ENCODE data around the gene PCARE. TPM values are rescaled to one million over a fixed set of nuclear protein-coding genes. Genes with fewer than 3 reads are reported as not detected.

PCARE gene
- not detected in 2 replicates for total RNA-seq (2014; rRNA removed; shearing (Covaris generic))
- polyA plus RNA-seq (2016; fragmentation: Nextera tagmentation; extraction: Ambion mirVana) = not detected in 2 replicates
- long read RNA-seq = 0 reads

- ATAC-seq = no peak
- Mint-ChIP-seq H3K36me3 (ENCODE audit: low read depth) (no peaks in the 10 kb centered on the region; the same call in 2 of the 3 replicates), H3K9me3 (peaks cover 5% of the 10 kb centered on the region; the same call in 2 of the 3 replicates), H3K27me3 (ENCODE audit: insufficient read depth, low read depth, poor library complexity) (peaks cover 5% of the 10 kb centered on the region), H3K4me3 (no peak within 1 kb of the TSS), H3K27ac (no peak within 1 kb of the TSS), H3K4me1 (peaks cover 3% of the 10 kb centered on the region; the same call in 1 of the 3 replicates)
- Histone ChIP-seq H3K79me2 (replicated peaks; ENCODE audit: insufficient read depth) (no peaks in the 10 kb centered on the region), H3K36me3 (ENCODE audit: insufficient read depth) (no peaks in the 10 kb centered on the region), H3K4me3 (no peak within 1 kb of the TSS), H3K9me2 (ENCODE audit: insufficient read depth) (no peaks in the 10 kb centered on the region), H3K27ac (ENCODE audit: low read depth) (no peak within 1 kb of the TSS), H4K20me1 (replicated peaks; ENCODE audit: insufficient read depth) (no peaks in the 10 kb centered on the region), H3K4me1 (ENCODE audit: insufficient read depth) (no peaks in the 10 kb centered on the region), H2AFZ (no peak within 1 kb of the TSS), H3K27me3 (ENCODE audit: insufficient read depth) (no peaks in the 10 kb centered on the region), H3K4me2 (no peak within 1 kb of the TSS), H3F3A (replicated peaks; ENCODE audit: low read depth) (no peaks in the 10 kb centered on the region)
- TF ChIP-seq JUNB (IDR thresholded peaks at IDR 0.05; ENCODE audit: unreplicated experiment) (no peak), REST (IDR thresholded peaks at IDR 0.05; ENCODE audit: unreplicated experiment) (no peak), EZH2 (IDR thresholded peaks at IDR 0.05; ENCODE audit: low read depth, unreplicated experiment) (no peak), CREB1 (CRISPR knock-in tag; IDR thresholded peaks at IDR 0.05; ENCODE audit: low read depth) (no peak), ZNF331 (CRISPR knock-in tag; IDR thresholded peaks at IDR 0.05; ENCODE audit: low read depth) (no peak), STAT1 (IDR thresholded peaks at IDR 0.05; ENCODE audit: unreplicated experiment) (no peak), ZNF114 (CRISPR knock-in tag; IDR thresholded peaks at IDR 0.05) (no peak), POLR2AphosphoS5 (IDR thresholded peaks at IDR 0.05; ENCODE audit: low read depth) (no peak), EZH2phosphoT487 (IDR thresholded peaks at IDR 0.05; ENCODE audit: unreplicated experiment) (no peak), CTCF (conservative IDR thresholded peaks at IDR 0.05; ENCODE audit: low read depth in 2 of 2) (no peak), NANOG (IDR thresholded peaks at IDR 0.05; ENCODE audit: borderline replicate concordance) (no peak)
- TF ChIP-seq, protein P1, sequence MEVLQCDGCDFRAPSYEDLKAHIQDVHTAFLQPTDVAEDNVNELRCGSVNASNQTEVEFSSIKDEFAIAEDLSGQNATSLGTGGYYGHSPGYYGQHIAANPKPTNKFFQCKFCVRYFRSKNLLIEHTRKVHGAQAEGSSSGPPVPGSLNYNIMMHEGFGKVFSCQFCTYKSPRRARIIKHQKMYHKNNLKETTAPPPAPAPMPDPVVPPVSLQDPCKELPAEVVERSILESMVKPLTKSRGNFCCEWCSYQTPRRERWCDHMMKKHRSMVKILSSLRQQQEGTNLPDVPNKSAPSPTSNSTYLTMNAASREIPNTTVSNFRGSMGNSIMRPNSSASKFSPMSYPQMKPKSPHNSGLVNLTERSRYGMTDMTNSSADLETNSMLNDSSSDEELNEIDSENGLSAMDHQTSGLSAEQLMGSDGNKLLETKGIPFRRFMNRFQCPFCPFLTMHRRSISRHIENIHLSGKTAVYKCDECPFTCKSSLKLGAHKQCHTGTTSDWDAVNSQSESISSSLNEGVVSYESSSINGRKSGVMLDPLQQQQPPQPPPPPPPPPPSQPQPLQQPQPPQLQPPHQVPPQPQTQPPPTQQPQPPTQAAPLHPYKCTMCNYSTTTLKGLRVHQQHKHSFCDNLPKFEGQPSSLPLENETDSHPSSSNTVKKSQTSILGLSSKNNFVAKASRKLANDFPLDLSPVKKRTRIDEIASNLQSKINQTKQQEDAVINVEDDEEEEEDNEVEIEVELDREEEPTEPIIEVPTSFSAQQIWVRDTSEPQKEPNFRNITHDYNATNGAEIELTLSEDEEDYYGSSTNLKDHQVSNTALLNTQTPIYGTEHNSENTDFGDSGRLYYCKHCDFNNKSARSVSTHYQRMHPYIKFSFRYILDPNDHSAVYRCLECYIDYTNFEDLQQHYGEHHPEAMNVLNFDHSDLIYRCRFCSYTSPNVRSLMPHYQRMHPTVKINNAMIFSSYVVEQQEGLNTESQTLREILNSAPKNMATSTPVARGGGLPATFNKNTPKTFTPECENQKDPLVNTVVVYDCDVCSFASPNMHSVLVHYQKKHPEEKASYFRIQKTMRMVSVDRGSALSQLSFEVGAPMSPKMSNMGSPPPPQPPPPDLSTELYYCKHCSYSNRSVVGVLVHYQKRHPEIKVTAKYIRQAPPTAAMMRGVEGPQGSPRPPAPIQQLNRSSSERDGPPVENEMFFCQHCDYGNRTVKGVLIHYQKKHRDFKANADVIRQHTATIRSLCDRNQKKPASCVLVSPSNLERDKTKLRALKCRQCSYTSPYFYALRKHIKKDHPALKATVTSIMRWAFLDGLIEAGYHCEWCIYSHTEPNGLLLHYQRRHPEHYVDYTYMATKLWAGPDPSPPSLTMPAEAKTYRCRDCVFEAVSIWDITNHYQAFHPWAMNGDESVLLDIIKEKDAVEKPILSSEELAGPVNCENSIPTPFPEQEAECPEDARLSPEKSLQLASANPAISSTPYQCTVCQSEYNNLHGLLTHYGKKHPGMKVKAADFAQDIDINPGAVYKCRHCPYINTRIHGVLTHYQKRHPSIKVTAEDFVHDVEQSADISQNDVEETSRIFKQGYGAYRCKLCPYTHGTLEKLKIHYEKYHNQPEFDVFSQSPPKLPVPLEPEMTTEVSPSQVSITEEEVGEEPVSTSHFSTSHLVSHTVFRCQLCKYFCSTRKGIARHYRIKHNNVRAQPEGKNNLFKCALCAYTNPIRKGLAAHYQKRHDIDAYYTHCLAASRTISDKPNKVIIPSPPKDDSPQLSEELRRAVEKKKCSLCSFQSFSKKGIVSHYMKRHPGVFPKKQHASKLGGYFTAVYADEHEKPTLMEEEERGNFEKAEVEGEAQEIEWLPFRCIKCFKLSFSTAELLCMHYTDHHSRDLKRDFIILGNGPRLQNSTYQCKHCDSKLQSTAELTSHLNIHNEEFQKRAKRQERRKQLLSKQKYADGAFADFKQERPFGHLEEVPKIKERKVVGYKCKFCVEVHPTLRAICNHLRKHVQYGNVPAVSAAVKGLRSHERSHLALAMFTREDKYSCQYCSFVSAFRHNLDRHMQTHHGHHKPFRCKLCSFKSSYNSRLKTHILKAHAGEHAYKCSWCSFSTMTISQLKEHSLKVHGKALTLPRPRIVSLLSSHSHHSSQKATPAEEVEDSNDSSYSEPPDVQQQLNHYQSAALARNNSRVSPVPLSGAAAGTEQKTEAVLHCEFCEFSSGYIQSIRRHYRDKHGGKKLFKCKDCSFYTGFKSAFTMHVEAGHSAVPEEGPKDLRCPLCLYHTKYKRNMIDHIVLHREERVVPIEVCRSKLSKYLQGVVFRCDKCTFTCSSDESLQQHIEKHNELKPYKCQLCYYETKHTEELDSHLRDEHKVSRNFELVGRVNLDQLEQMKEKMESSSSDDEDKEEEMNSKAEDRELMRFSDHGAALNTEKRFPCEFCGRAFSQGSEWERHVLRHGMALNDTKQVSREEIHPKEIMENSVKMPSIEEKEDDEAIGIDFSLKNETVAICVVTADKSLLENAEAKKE (CRISPR knock-in tag; IDR thresholded peaks at IDR 0.05) = no peak
- TF ChIP-seq, protein P2, sequence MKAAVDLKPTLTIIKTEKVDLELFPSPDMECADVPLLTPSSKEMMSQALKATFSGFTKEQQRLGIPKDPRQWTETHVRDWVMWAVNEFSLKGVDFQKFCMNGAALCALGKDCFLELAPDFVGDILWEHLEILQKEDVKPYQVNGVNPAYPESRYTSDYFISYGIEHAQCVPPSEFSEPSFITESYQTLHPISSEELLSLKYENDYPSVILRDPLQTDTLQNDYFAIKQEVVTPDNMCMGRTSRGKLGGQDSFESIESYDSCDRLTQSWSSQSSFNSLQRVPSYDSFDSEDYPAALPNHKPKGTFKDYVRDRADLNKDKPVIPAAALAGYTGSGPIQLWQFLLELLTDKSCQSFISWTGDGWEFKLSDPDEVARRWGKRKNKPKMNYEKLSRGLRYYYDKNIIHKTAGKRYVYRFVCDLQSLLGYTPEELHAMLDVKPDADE (IDR thresholded peaks at IDR 0.05) = no peak
- no peak for DNase-seq (ENCODE audit: low spot score)
Measured at GRCh38 chr2:29074411-29074810, at the start of gene PCARE. TSS of gene PCARE (minus strand) at chr2:29074523. CDS start at chr2:29074261, 262 bp downstream.
